NT2/D1 (cell line): ENCODE data around the gene OTUD7B.

Source experiments
- DNase-seq: peaks from one replicate; pipeline ENCODE4 v3.0.0-alpha.2; 2011; ENCODE audit warnings: low read depth, low spot score
- H3K27me3 ChIP-seq: 2 replicates; pipeline ENCODE4 v1.6.0; 2011; ENCODE audit warnings: mild to moderate bottlenecking; ENCODE audit not compliant: insufficient read length, insufficient read depth
- H3K36me3 ChIP-seq: 2 replicates; pipeline ENCODE4 v1.6.1; 2011; ENCODE audit warnings: mild to moderate bottlenecking, low read length, mixed read lengths; ENCODE audit not compliant: insufficient read depth, insufficient read length
- H3K4me1 ChIP-seq: 2 replicates; pipeline ENCODE4 v1.5.1; 2011; ENCODE audit not compliant: insufficient read depth, insufficient read length
- H3K4me3 ChIP-seq: 2 replicates; pipeline ENCODE4 v1.5.1; 2011; ENCODE audit warnings: low read depth; ENCODE audit not compliant: insufficient read length
- H3K9ac ChIP-seq: 2 replicates; pipeline ENCODE4 v1.6.0; 2011; ENCODE audit warnings: low read depth; ENCODE audit not compliant: insufficient read length
- H3K9me3 ChIP-seq: 2 replicates; pipeline ENCODE4 v1.5.1; 2011; ENCODE audit warnings: mild to moderate bottlenecking, low read length; ENCODE audit not compliant: insufficient read depth
- SUZ12 ChIP-seq: IDR thresholded peaks from 2 replicates; pipeline ENCODE4 v1.6.1; 2011; ENCODE audit not compliant: insufficient read length, insufficient read depth; ENCODE audit errors: extremely low read depth
- YY1 ChIP-seq: IDR thresholded peaks from 2 replicates; pipeline ENCODE4 v1.6.1; 2011; ENCODE audit not compliant: insufficient read length, insufficient read depth
- ZNF274 ChIP-seq: IDR thresholded peaks from 2 replicates; pipeline ENCODE4 v1.6.1; 2011; ENCODE audit warnings: mild to moderate bottlenecking, low read depth, low read length

OTUD7B gene

GRCh38 chr1:149986486-149987296 lies 23.8 kb downstream of the OTUD7B start:
- DNase-seq: no peak
- Histone ChIP-seq H3K9me3 (no peaks in the 10 kb centered on the region), H3K4me3 (no peak overlapping the region), H3K4me1 (no peaks in the 10 kb centered on the region), H3K9ac (no peak overlapping the region), H3K27me3 (no peaks in the 10 kb centered on the region), H3K36me3 (peaks cover 12% of the 10 kb centered on the region)
- no peak for TF ChIP-seq SUZ12
- no peak for TF ChIP-seq YY1
- no peak for TF ChIP-seq ZNF274

GRCh38 chr1:149979972-149980540 lies 30.5 kb downstream of the OTUD7B start:
- Histone ChIP-seq H3K4me3 (no peak overlapping the region), H3K9me3 (no peaks in the 10 kb centered on the region), H3K9ac (no peak overlapping the region), H3K4me1 (no peaks in the 10 kb centered on the region), H3K36me3 (peaks cover 35% of the 10 kb centered on the region), H3K27me3 (no peaks in the 10 kb centered on the region)
- TF ChIP-seq ZNF274: no peak
- no peak for TF ChIP-seq YY1
- TF ChIP-seq SUZ12: no peak
- no peak for DNase-seq

- Histone ChIP-seq H3K36me3 (peaks cover 36% of the 10 kb centered on the region), H3K27me3 (no peaks in the 10 kb centered on the region), H3K4me1 (no peaks in the 10 kb centered on the region), H3K9ac (no peak overlapping the region), H3K9me3 (no peaks in the 10 kb centered on the region), H3K4me3 (no peak overlapping the region)
- TF ChIP-seq YY1: no peak
- TF ChIP-seq SUZ12: no peak
- TF ChIP-seq ZNF274: no peak
- DNase-seq: no peak
These were observed 31.1 kb downstream of the OTUD7B start for GRCh38 chr1:149979245-149979971.

- Histone ChIP-seq H3K9ac (no peak overlapping the region), H3K27me3 (no peaks in the 10 kb centered on the region), H3K4me3 (no peak overlapping the region), H3K4me1 (no peaks in the 10 kb centered on the region), H3K36me3 (peaks cover 38% of the 10 kb centered on the region), H3K9me3 (no peaks in the 10 kb centered on the region)
- DNase-seq: no peak
- TF ChIP-seq YY1 (no peak), SUZ12 (no peak), ZNF274 (no peak)
These were observed 31.9 kb downstream of the OTUD7B start for GRCh38 chr1:149978547-149979023.

- no peak for DNase-seq
- H3K4me3 ChIP-seq: no peak overlapping the region
- no peaks in the 10 kb centered on the region for H3K9me3 ChIP-seq
- no peak overlapping the region for H3K9ac ChIP-seq
- H3K27me3 ChIP-seq: no peaks in the 10 kb centered on the region
- TF ChIP-seq SUZ12 (no peak), YY1 (no peak), ZNF274 (no peak)
- H3K36me3 ChIP-seq: peaks cover 49% of the 10 kb centered on the region
- no peaks in the 10 kb centered on the region for H3K4me1 ChIP-seq
These were observed 33.2 kb downstream of the OTUD7B start for GRCh38 chr1:149977345-149977744.

- no peak overlapping the region for H3K9ac ChIP-seq
- H3K36me3 ChIP-seq: peaks cover 75% of the 10 kb centered on the region
- TF ChIP-seq ZNF274: no peak
- no peak for TF ChIP-seq SUZ12
- TF ChIP-seq YY1: no peak
- DNase-seq: no peak
- H3K4me3 ChIP-seq: no peak overlapping the region
- no peaks in the 10 kb centered on the region for H3K9me3 ChIP-seq
- no peaks in the 10 kb centered on the region for H3K27me3 ChIP-seq
- no peaks in the 10 kb centered on the region for H3K4me1 ChIP-seq
These were observed 38.0 kb downstream of the OTUD7B start for GRCh38 chr1:149972547-149972946.

GRCh38 chr1:149967646-149968045 lies 42.9 kb downstream of the OTUD7B start:
- H3K4me3 ChIP-seq: no peak overlapping the region
- TF ChIP-seq ZNF274: no peak
- TF ChIP-seq SUZ12: no peak
- no peak for TF ChIP-seq YY1
- peaks cover 73% of the 10 kb centered on the region for H3K36me3 ChIP-seq
- H3K4me1 ChIP-seq: no peaks in the 10 kb centered on the region
- no peak for DNase-seq
- H3K9ac ChIP-seq: no peak overlapping the region
- H3K27me3 ChIP-seq: no peaks in the 10 kb centered on the region
- no peaks in the 10 kb centered on the region for H3K9me3 ChIP-seq
